DOHH2 (cell line): ENCODE data around the gene PARP14.

ENCODE experiments used
- CTCF ChIP-seq: fragments of 200-600 bp; sonication (generic); IDR thresholded peaks from one replicate; pipeline ENCODE4 v1.5.1; 2014; ENCODE audit warnings: antibody characterized with exemption, mild to moderate bottlenecking, low read depth, low read length; ENCODE audit not compliant: poor library complexity, severe bottlenecking
- EZH2phosphoT487 ChIP-seq: fragments of 200-600 bp; sonication (generic); IDR thresholded peaks from 2 replicates; pipeline ENCODE4 v1.6.1; 2017; ENCODE audit warnings: borderline replicate concordance, mild to moderate bottlenecking, antibody characterized with exemption, low read length, moderate library complexity, mixed read lengths

GRCh38 chr3:122745369-122746021 is 64.9 kb downstream of the PARP14 start:
- no peak for TF ChIP-seq CTCF
- TF ChIP-seq EZH2phosphoT487: no peak
